Ecto neural progenitor cell (in vitro differentiated cells): Measurements from ENCODE around the gene MAN1C1.

Experiments
- DNase-seq: peaks from one replicate; pipeline ENCODE4 v3.0.0-alpha.2; 2018; ENCODE audit warnings: low spot score

The MAN1C1 gene

DNA sequence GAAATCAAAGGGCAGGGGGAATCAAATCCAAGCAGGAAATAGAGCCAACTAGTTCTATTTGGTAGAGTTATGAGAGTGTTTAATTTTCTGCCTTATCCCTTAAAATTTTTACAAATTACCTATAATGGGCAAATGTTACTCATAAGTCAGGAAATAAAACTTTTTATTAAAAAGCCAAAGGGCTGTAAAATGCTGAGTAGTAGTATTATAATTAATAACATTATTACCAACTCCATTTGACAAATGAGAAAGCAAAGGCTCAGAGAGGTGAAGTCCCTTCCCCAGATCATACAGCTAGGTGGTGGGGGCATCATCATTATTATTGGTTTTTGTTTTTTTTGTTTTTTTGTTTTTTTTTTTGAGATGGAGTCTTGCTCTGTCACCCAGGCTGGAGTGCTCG lies 186.8 kb downstream of the MAN1C1 start:
- no peak for DNase-seq

DNA sequence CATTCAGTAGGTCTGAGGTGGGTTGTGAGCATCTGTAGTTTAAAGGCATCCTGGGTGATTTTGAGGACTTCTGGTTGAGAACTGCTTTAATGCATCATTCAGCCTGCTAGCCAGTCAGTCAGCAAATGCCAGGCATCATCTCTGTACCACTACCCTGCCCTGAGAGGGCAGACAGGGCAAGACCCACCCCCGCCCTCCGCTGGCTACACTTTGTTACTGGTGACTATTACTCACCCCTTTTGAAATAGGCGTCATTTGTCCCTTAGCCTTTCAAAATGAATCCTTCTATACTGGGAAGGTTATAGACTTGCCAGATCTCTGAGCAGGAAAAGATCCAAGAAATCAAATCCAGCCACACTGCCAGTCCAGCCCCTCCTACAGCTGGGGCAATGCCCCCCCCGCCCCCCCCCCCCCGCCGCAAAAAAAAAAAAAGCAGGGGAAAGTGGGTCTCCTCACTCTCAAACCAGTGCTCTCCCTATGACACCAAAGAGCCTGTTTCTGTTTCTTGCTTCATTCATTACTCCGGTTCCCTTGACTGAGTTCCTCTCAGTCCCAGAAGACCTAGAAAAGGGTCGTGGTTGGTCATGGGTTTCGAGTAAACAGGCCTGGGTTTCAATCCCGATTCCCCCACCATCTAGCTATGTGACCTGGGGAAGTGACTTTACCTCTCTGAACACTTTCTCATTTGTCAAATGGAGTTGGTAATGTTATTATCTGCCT lies 187.8 kb downstream of the MAN1C1 start:
- DNase-seq = no peak

DNA sequence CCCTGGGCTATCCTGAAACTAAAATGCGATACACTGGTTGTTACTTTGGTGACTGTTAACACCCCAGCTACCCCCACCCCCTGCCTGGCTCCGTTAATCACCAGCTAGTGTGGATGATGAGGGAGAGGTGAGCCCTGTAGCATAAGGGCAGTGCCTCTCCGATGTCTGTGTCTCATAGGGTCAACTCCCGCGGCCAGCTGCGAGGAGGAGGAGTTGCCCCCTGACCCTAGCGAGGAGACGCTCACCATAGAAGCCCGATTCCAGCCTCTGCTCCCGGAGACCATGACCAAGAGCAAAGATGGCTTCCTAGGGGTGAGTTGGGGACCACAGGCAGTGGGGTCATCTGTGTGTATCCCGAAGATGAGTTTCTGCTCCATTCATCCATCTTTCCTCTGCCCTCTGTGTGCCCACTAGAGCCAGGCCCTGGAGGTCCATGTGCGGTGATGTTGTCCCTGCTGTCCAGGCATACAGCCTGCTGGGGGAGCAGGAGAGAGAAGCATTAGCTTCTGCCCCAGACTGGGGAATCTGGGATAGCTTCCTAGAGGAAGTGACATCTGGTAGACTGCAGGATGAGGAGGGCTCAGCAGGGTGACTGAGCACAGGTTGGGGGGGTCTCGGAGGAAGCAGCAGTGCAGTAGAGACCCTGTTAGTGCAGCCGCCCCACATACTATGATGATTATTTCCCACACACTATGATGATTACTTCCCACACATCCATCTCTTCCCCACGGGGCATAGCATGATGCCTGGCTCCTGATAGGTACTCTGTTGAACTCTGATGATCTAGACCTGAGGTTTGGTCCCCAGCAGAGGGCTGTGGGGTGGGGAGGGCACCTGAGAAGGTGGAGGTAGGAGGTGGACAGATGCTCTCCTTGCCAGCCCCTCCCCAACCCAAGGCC lies 188.6 kb downstream of the MAN1C1 start:
- DNase-seq = no peak

DNA sequence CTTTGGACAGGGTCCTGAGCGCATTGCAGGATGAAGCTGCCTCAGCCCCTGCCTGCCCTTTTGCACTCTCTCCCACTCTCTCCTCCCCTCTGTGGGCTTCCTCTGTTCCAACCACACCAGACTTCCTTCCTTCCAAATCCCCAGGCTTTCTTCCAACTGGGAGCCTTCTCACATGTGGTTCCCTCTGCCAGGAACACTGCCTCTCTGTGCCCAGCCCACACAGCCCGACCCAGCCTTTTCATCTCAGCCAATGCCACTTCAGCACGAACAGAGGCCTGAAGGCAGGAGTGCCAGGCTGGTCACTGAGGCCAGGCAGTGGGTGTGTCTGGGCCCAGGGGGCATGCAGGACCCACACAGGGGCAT lies 189.3 kb downstream of the MAN1C1 start:
- no peak for DNase-seq

DNA sequence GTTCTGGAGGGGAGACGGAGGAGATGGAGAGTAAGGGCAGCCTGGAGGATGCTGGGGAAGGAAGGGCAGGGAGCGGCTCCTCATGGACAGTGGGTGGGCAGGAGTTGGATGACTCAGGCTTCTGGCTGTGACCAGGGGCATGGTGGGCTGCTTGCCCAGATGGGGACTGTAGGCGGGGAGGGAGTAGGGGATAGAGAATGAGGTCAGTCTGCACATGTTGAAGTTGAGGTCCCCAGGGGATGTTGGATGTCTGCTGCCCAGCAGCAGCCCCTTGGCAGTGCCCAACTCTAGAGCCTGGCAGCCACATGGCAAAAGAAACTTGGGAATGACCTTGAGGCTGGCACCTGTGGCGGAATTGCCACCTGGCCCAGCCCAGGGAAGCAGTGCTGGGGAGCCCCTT lies 189.8 kb downstream of the MAN1C1 start:
- DNase-seq = no peak

GRCh38 chr1:25807480-25808390 lies 191.1 kb downstream of the MAN1C1 start:
- DNase-seq = no peak

GRCh38 chr1:25808481-25809244 lies 192.1 kb downstream of the MAN1C1 start:
- no peak for DNase-seq

DNA sequence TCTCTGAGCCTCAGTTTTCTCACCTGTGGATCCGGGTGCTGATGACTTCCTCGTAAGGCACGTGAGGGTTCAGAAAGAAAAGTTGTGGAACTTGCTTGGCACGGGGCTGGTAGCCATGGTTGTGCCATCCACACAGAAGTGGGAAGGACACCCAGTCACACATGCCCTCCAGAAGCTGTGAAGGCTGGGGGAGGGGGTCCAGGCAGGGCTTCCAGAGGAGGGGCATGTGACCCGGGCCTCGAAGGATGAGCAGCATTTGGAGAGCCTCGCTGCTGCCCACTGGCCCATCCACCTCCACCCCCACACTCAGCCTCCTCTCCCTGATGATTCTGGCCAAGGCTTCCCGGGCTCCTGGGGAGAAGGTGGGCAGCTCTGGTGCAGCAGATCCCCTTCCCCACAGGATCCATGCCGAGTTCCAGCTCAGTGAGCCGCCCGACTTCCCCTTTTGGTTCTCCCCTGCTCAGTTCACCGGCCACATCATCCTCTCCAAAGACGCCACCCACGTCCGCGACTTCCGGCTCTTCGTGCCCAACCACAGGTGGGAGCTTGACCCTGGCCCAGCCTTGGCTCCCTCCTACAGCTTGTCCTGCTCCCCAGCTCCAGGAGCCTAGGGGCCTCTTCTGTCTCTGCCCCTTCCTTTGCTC lies 192.8 kb downstream of the MAN1C1 start:
- no peak for DNase-seq

- DNase-seq = no peak
Observed at GRCh38 chr1:25809929-25810328, 193.3 kb downstream of the MAN1C1 start.

DNA sequence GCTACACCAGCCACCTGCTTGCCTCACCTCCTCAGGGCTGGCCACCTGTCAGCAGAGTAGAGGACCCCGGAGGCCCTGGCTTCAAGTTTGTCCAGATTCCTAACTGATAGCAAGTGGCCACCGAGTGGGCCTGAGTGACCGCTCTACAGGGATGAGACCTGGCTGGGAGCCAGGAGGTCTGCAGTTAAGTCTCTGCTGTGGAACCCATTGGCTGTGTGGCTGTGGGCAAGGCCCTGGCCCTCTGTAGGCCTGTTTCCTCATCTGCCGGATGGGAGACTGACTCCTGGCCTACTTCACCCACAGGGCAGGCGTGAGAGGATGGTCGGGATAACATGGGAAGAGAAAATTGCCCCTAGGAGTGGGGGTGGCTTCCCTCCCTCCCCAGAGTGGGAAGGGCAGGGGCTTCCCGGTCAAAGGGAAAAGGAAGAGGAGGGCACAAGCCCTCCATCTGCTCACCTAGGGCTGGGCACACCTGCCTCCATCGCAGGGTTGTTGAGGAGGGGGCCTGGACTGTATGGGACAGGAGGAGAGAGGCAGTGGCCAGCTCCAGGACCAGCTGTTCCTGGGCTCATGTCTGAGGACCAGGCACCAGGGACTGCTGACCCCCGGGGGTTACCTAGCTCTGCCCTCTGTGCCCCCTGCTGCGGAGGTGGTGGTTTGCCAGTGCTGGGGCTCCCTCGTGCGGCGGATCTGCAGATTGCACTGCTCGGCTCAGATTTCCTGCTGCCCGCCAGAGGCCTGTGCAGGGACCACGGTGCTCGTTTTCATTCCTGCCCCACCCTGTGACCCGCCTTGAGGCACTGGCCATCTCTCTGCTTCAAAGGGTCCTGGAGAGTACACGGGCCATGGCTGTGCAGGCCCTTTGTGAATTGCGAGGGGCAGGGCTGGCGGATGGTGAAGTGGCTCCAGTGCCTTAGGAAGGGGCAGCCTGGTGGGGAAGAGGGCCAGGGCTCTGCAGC lies 194.0 kb downstream of the MAN1C1 start:
- peak; percentile 91 for DNase-seq

- DNase-seq = no peak
Observed at GRCh38 chr1:25811384-25812082, 194.9 kb downstream of the MAN1C1 start.

DNA sequence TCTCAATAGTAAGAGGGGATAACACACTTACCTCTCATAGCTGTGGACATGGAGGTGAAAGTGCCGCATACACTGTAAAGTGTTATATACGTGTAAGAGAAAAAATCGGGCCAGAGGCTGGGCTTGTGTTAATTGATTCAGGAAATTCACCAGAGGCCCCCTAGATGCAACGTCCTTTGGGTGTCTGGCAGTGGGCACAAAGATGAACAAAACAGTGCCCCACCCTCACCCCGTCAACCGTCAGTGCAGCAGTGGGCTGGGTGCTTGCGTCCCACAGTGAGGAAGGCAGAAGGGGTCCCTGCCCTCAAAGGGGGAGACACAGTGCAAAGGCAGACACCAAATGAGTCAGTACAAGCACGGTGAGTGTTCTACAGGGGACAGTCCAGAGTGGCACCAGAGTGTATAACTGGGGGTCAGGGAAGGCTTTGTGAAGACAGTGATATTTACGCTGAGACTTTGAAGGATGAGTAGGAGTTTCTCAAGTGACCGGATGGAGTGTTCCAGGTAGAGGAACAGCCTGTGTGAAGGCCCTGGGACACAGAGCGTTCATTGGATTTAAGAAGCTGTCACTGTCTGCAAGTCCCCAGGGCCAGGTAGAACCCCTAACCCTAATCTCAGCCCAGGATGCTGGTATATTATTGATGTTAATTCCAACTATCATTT lies 196.6 kb downstream of the MAN1C1 start:
- no peak for DNase-seq

DNA sequence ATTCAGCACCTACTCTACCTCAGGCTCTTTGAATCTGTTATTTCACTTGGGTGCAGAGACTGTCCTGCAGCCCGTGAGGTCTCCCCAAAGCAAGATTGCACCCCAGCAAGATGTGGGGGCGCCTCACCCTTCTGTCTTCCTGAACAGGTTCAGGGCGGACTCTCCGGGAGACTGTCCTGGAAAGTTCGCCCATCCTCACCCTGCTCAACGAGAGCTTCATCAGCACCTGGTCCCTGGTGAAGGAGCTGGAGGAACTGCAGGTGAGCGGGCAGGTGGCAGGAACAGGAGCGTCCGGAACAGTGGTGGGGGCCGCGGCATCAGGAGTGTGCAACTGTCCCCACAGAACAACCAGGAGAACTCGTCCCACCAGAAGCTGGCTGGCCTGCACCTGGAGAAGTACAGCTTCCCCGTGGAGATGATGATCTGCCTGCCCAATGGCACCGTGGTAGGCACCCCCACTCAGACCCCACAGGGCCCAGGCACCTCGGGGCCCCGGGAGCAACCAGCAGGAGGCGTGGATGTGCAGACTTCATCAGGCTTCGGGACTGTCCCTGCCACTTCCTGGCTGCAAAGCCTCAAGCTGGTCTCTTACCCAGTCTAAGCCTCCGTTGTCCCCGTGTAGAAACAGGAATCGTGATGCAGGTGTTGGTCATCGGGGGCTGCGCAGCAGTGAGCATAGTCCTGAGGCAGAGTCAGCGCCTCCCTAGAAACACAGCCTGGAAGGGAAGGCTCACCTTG lies 197.3 kb downstream of the MAN1C1 start:
- DNase-seq = no peak

DNA sequence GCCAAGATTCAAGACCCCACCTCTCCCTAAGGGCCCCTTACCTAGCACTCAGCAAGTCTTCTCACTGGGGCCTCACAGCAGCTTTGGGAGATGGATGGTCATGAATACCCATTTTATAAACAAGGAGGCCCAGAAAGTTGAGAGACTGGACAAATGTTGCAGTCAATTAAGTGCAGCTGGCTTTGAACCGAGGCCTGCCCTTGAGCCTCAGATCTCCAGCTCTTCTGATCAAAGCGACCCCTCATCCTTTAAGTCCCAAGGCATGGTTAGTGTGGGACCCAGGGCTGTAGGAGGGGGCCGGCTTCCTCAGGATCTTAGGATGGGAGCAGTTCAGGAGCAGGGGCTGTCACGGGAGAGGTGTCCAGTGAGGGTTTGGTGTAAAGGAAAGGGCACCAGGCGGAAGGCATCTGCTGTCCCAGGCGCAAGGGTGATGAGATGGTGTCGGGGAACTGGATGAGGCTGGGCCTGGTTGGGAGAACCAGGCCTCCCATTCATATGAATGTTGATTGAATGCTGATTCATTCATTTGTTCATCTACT lies 198.0 kb downstream of the MAN1C1 start:
- DNase-seq = no peak

GRCh38 chr1:25815208-25816111 lies 198.9 kb downstream of the MAN1C1 start:
- DNase-seq = no peak

DNA sequence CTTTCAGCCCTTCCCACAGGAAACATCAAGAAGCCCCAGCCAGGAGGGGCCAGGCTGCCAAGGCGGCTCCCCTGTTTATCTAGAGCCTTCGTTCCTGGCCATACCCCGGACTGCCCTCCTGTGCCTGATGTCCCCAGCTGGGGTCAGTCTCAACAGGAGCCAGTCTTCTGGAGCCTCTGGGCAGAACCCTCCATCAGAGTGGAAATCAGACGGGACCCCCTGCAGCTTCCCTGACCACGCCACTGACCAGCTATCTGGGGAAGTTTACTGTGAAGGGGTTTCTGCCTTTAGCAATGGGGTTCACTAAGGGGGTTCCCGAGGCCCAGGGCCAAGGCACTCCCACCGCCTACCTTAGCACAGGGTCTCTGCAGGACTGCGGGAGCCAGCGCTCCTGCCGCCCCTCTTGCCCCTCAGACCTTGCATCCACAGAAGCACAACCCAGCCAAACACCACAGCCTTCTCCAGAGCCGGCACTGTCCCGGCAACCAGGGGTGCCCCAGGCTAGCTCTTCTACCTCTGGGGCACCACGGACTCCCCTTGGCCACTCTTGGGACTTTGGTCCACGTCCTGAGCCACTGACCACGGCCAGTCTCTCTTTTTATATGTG lies 199.6 kb downstream of the MAN1C1 start:
- no peak for DNase-seq
